GM23338 (cell line): ENCODE data around the gene GORAB. TPM values are rescaled to one million over a fixed set of nuclear protein-coding genes. Genes with fewer than 3 reads are reported as not detected.

Source experiments
- CREB1 ChIP-seq: fragments of 250-450 bp; sonication (Bioruptor Pico); IDR thresholded peaks from 2 replicates; pipeline ENCODE4 v1.5.0; 2020; ENCODE audit warnings: low read depth, mild to moderate bottlenecking, moderate library complexity
- EZH2 ChIP-seq: fragments of 200-600 bp; sonication (generic); IDR thresholded peaks from one replicate; pipeline ENCODE4 v1.8.0; 2017; ENCODE audit warnings: antibody characterized with exemption, mild to moderate bottlenecking, low read depth; ENCODE audit not compliant: unreplicated experiment
- EZH2phosphoT487 ChIP-seq: fragments of 200-600 bp; sonication (generic); IDR thresholded peaks from one replicate; pipeline ENCODE4 v1.8.1; 2018; ENCODE audit warnings: antibody characterized with exemption; ENCODE audit not compliant: unreplicated experiment
- JUNB ChIP-seq: IDR thresholded peaks from one replicate; pipeline ENCODE4 v1.6.1; 2016; ENCODE audit warnings: antibody characterized with exemption; ENCODE audit not compliant: unreplicated experiment
- NANOG ChIP-seq: IDR thresholded peaks from 2 replicates; pipeline ENCODE4 v1.6.1; 2016; ENCODE audit warnings: antibody characterized with exemption, borderline replicate concordance
- STAT1 ChIP-seq: IDR thresholded peaks from one replicate; pipeline ENCODE4 v1.6.1; 2016; ENCODE audit warnings: antibody characterized with exemption; ENCODE audit not compliant: unreplicated experiment
- polyA plus RNA-seq: library from polyadenylated mRNA; unstranded; fragments of >200 nt; fragmentation: Nextera tagmentation; extraction: Ambion mirVana; gene quantifications from 2 replicates; pipeline ENCODE4 v1.2.1, GENCODE V29; 2016
- total RNA-seq: library from RNA; depleted of rRNA; stranded (reverse); fragments of >200 nt; shearing (Covaris generic); gene quantifications from 2 replicates; pipeline ENCODE4 v1.2.3, GENCODE V29; 2014
- TF ChIP-seq, protein P1 (sequence below): fragments of 250-450 bp; sonication (Bioruptor Pico); IDR thresholded peaks from 2 replicates; pipeline ENCODE4 v1.5.0; 2020; ENCODE audit warnings: mild to moderate bottlenecking, moderate library complexity
- TF ChIP-seq, protein P2 (sequence below): IDR thresholded peaks from one replicate; pipeline ENCODE4 v1.6.1; 2018; ENCODE audit warnings: antibody characterized with exemption; ENCODE audit not compliant: unreplicated experiment
- TF ChIP-seq, protein P3 (sequence below): IDR thresholded peaks from 2 replicates; pipeline ENCODE4 v1.6.1; 2016; ENCODE audit warnings: antibody characterized with exemption

Gene GORAB
- total and polyA plus RNA-seq, 2 experiments from 2014 or later: 10.4 to 21.1 TPM

DNA sequence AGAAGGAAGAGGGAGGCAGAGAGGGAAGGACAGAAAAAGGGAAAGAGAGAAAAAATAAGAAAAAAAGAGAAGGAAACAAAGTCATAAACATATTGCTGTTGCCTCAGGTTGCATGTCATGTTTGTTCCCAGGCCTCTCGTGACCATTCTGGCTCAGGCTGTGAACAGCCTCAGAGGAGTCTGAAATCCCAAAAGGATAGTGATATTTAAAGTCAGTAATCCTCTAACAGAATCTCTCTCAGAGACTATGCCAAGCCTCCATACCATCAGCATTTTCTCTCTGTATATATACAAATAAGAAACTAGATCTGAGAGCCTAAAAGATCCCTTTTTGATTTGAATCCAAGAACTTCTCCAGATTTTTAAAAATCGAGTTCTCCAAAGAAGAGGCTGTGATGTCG lies 35.2 kb downstream of the GORAB start (continued):
- TF ChIP-seq, protein P1, sequence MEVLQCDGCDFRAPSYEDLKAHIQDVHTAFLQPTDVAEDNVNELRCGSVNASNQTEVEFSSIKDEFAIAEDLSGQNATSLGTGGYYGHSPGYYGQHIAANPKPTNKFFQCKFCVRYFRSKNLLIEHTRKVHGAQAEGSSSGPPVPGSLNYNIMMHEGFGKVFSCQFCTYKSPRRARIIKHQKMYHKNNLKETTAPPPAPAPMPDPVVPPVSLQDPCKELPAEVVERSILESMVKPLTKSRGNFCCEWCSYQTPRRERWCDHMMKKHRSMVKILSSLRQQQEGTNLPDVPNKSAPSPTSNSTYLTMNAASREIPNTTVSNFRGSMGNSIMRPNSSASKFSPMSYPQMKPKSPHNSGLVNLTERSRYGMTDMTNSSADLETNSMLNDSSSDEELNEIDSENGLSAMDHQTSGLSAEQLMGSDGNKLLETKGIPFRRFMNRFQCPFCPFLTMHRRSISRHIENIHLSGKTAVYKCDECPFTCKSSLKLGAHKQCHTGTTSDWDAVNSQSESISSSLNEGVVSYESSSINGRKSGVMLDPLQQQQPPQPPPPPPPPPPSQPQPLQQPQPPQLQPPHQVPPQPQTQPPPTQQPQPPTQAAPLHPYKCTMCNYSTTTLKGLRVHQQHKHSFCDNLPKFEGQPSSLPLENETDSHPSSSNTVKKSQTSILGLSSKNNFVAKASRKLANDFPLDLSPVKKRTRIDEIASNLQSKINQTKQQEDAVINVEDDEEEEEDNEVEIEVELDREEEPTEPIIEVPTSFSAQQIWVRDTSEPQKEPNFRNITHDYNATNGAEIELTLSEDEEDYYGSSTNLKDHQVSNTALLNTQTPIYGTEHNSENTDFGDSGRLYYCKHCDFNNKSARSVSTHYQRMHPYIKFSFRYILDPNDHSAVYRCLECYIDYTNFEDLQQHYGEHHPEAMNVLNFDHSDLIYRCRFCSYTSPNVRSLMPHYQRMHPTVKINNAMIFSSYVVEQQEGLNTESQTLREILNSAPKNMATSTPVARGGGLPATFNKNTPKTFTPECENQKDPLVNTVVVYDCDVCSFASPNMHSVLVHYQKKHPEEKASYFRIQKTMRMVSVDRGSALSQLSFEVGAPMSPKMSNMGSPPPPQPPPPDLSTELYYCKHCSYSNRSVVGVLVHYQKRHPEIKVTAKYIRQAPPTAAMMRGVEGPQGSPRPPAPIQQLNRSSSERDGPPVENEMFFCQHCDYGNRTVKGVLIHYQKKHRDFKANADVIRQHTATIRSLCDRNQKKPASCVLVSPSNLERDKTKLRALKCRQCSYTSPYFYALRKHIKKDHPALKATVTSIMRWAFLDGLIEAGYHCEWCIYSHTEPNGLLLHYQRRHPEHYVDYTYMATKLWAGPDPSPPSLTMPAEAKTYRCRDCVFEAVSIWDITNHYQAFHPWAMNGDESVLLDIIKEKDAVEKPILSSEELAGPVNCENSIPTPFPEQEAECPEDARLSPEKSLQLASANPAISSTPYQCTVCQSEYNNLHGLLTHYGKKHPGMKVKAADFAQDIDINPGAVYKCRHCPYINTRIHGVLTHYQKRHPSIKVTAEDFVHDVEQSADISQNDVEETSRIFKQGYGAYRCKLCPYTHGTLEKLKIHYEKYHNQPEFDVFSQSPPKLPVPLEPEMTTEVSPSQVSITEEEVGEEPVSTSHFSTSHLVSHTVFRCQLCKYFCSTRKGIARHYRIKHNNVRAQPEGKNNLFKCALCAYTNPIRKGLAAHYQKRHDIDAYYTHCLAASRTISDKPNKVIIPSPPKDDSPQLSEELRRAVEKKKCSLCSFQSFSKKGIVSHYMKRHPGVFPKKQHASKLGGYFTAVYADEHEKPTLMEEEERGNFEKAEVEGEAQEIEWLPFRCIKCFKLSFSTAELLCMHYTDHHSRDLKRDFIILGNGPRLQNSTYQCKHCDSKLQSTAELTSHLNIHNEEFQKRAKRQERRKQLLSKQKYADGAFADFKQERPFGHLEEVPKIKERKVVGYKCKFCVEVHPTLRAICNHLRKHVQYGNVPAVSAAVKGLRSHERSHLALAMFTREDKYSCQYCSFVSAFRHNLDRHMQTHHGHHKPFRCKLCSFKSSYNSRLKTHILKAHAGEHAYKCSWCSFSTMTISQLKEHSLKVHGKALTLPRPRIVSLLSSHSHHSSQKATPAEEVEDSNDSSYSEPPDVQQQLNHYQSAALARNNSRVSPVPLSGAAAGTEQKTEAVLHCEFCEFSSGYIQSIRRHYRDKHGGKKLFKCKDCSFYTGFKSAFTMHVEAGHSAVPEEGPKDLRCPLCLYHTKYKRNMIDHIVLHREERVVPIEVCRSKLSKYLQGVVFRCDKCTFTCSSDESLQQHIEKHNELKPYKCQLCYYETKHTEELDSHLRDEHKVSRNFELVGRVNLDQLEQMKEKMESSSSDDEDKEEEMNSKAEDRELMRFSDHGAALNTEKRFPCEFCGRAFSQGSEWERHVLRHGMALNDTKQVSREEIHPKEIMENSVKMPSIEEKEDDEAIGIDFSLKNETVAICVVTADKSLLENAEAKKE: no peak
- no peak for TF ChIP-seq CREB1
- TF ChIP-seq, protein P2, sequence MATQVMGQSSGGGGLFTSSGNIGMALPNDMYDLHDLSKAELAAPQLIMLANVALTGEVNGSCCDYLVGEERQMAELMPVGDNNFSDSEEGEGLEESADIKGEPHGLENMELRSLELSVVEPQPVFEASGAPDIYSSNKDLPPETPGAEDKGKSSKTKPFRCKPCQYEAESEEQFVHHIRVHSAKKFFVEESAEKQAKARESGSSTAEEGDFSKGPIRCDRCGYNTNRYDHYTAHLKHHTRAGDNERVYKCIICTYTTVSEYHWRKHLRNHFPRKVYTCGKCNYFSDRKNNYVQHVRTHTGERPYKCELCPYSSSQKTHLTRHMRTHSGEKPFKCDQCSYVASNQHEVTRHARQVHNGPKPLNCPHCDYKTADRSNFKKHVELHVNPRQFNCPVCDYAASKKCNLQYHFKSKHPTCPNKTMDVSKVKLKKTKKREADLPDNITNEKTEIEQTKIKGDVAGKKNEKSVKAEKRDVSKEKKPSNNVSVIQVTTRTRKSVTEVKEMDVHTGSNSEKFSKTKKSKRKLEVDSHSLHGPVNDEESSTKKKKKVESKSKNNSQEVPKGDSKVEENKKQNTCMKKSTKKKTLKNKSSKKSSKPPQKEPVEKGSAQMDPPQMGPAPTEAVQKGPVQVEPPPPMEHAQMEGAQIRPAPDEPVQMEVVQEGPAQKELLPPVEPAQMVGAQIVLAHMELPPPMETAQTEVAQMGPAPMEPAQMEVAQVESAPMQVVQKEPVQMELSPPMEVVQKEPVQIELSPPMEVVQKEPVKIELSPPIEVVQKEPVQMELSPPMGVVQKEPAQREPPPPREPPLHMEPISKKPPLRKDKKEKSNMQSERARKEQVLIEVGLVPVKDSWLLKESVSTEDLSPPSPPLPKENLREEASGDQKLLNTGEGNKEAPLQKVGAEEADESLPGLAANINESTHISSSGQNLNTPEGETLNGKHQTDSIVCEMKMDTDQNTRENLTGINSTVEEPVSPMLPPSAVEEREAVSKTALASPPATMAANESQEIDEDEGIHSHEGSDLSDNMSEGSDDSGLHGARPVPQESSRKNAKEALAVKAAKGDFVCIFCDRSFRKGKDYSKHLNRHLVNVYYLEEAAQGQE: no peak
- TF ChIP-seq EZH2: no peak
- no peak for TF ChIP-seq STAT1
- TF ChIP-seq, protein P3, sequence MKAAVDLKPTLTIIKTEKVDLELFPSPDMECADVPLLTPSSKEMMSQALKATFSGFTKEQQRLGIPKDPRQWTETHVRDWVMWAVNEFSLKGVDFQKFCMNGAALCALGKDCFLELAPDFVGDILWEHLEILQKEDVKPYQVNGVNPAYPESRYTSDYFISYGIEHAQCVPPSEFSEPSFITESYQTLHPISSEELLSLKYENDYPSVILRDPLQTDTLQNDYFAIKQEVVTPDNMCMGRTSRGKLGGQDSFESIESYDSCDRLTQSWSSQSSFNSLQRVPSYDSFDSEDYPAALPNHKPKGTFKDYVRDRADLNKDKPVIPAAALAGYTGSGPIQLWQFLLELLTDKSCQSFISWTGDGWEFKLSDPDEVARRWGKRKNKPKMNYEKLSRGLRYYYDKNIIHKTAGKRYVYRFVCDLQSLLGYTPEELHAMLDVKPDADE: no peak
- no peak for TF ChIP-seq JUNB
- TF ChIP-seq NANOG: no peak
- no peak for TF ChIP-seq EZH2phosphoT487
